ENCODE results near the gene SPAG6.

- no peak for TF ChIP-seq CTCF (conservative IDR thresholded peaks at IDR 0.05)
- TF ChIP-seq EZH2 (IDR thresholded peaks at IDR 0.05; ENCODE audit: low read depth), result no peak
Measured at GRCh38 chr10:22309180-22310000, 35.9 kb upstream of the SPAG6 start.
